ENCODE data around the gene KIFC3.
"Not testable (repeated sequence)": the region's sequence is repeated elsewhere in the genome, so short reads cannot be mapped to it uniquely, and the experiment has no call there.

KIFC3 gene

DNA sequence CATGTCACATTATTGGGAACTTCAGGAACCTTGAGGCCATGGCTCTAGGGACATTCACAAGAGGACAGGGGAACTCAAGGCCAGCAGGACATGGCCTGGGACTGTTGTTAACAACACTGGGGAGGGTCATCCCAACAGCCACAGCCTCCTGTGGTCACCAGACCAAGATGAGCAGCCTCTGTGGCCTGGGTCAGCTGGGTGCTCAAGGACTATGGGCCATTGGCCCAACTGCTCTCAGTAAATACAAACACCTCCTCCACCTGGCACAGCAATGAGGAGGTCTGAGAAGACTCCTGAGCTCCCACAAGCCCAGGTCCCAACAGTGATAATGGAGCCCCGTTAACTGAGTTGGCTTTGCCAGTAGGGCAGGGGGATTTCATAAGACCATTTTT lies 20.9 kb downstream of the KIFC3 start:
- Histone ChIP-seq H3K36me3 (ENCODE audit: control insufficient read depth in 4 of 4, insufficient read depth in 4 of 4, low read length in 3 of 4) (peaks cover 0 to 9% (median 4%) of the 10 kb centered on the region in 4 experiments), H3K27me3 (replicated peaks in 2 of 5; ENCODE audit: control insufficient read depth in 4 of 5, insufficient read depth in 5 of 5, low read length in 4 of 5) (no peaks in the 10 kb centered on the region), H3K4me1 (ENCODE audit: control extremely low read depth in 1 of 4, control insufficient read depth in 4 of 4, insufficient read depth in 4 of 4, low read length in 3 of 4) (no peaks in the 10 kb centered on the region), H3K27ac (ENCODE audit: insufficient read depth in 1 of 2, low read depth in 1 of 2, low read length in 2 of 2, poor library complexity in 1 of 2, severe bottlenecking in 2 of 2) (no peak overlapping the region), H3K4me3 (ENCODE audit: control insufficient read depth in 1 of 7, extremely low read depth in 1 of 7, insufficient read depth in 4 of 7, low read depth in 2 of 7, low read length in 6 of 7) (no peak overlapping the region), H3K9me3 (ENCODE audit: control extremely low read depth in 1 of 5, control insufficient read depth in 4 of 5, insufficient read depth in 2 of 5, low read depth in 1 of 5, low read length in 4 of 5) (no peaks in the 10 kb centered on the region)
- CTCF ChIA-PET = interaction anchor here (1.5 kb wide), 1 partner anchor 45 kb away, joined by 5 read pairs; the partner anchor contains the start of gene KATNB1
- POLR2A ChIA-PET = interaction anchor here (0.5 kb wide), 1 partner anchor 12 kb away, joined by 3 read pairs; no protein-coding TSS in a partner anchor
- no CpG with 5 or more reads among the region's 1 CpG for WGBS (ENCODE audit: insufficient coverage)
- no peak for DNase-seq

DNA sequence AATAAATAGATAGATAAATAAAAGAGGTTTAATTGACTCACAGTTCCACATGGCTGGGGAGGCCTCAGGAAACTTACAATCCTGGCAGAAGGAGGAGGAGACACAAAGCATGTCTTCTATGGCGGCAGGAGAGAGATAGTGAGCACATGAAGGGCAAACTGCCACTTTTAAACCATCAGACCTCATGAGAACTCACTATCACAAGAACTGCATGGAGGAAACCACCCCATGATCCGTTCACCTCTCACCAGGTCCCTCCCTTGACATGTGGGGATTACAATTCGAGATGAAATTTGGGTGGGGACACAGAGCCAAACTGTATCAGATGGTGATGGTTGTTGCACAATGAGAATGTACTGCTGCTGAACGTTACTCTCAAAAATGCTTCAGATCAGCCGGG lies 22.5 kb downstream of the KIFC3 start:
- H3K27ac ChIP-seq (ENCODE audit: insufficient read depth in 1 of 2, low read depth in 1 of 2, low read length in 2 of 2, poor library complexity in 1 of 2, severe bottlenecking in 2 of 2); CTCF ChIA-PET; H3K4me3 ChIP-seq (ENCODE audit: control insufficient read depth in 1 of 7, extremely low read depth in 1 of 7, insufficient read depth in 4 of 7, low read depth in 2 of 7, low read length in 6 of 7); H3K4me1 ChIP-seq (ENCODE audit: control extremely low read depth in 1 of 4, control insufficient read depth in 4 of 4, insufficient read depth in 4 of 4, low read length in 3 of 4); H3K9me3 ChIP-seq (ENCODE audit: control extremely low read depth in 1 of 5, control insufficient read depth in 4 of 5, insufficient read depth in 2 of 5, low read depth in 1 of 5, low read length in 4 of 5); DNase-seq; POLR2A ChIA-PET; H3K27me3 ChIP-seq (replicated peaks in 2 of 5; ENCODE audit: control insufficient read depth in 4 of 5, insufficient read depth in 5 of 5, low read length in 4 of 5): not testable (repeated sequence)
- WGBS (ENCODE audit: insufficient coverage) = 84% methylated on average over 2 of the region's 5 CpGs
- H3K36me3 ChIP-seq (ENCODE audit: control insufficient read depth in 4 of 4, insufficient read depth in 4 of 4, low read length in 3 of 4) = peaks cover 2 to 18% (median 4%) of the 10 kb centered on the region in 4 experiments

DNA sequence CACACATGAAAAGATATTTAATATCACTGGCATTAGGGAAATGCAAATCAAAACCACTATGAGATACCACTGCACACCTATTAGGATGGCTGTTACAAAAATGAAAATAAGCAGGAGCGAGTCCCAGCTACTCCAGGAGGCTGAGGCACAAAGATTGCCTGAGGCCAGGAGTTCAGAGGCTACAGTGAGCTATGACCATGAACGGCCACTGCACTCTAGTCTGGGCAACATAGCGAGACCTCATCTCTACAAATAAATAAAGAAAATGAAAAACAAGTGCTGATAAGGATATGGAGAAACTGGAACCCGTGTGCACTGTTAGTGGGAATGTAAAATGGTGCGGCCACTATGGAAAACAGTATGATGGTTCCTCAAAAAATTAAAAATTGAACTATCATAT lies 23.6 kb downstream of the KIFC3 start:
- no peak for DNase-seq
- Histone ChIP-seq H3K4me1 (ENCODE audit: control extremely low read depth in 1 of 4, control insufficient read depth in 4 of 4, insufficient read depth in 4 of 4, low read length in 3 of 4) (peaks cover 0 to 7% (median 0%) of the 10 kb centered on the region in 4 experiments), H3K36me3 (ENCODE audit: control insufficient read depth in 4 of 4, insufficient read depth in 4 of 4, low read length in 3 of 4) (peaks cover 2 to 18% (median 2%) of the 10 kb centered on the region in 4 experiments), H3K27ac (ENCODE audit: insufficient read depth in 1 of 2, low read depth in 1 of 2, low read length in 2 of 2, poor library complexity in 1 of 2, severe bottlenecking in 2 of 2) (no peak overlapping the region), H3K9me3 (ENCODE audit: control extremely low read depth in 1 of 5, control insufficient read depth in 4 of 5, insufficient read depth in 2 of 5, low read depth in 1 of 5, low read length in 4 of 5) (no peaks in the 10 kb centered on the region), H3K27me3 (replicated peaks in 2 of 5; ENCODE audit: control insufficient read depth in 4 of 5, insufficient read depth in 5 of 5, low read length in 4 of 5) (no peaks in the 10 kb centered on the region), H3K4me3 (ENCODE audit: control insufficient read depth in 1 of 7, extremely low read depth in 1 of 7, insufficient read depth in 4 of 7, low read depth in 2 of 7, low read length in 6 of 7) (no peak overlapping the region)
- CTCF ChIA-PET = interaction anchor here (1.2 to 1.4 kb wide), 2 partner anchors 21 to 122 kb away, joined by 3 read pairs; no protein-coding TSS in a partner anchor
- 100% methylated on average over 2 of the region's 5 CpGs for WGBS (ENCODE audit: insufficient coverage)
- POLR2A ChIA-PET = no interaction called here

DNA sequence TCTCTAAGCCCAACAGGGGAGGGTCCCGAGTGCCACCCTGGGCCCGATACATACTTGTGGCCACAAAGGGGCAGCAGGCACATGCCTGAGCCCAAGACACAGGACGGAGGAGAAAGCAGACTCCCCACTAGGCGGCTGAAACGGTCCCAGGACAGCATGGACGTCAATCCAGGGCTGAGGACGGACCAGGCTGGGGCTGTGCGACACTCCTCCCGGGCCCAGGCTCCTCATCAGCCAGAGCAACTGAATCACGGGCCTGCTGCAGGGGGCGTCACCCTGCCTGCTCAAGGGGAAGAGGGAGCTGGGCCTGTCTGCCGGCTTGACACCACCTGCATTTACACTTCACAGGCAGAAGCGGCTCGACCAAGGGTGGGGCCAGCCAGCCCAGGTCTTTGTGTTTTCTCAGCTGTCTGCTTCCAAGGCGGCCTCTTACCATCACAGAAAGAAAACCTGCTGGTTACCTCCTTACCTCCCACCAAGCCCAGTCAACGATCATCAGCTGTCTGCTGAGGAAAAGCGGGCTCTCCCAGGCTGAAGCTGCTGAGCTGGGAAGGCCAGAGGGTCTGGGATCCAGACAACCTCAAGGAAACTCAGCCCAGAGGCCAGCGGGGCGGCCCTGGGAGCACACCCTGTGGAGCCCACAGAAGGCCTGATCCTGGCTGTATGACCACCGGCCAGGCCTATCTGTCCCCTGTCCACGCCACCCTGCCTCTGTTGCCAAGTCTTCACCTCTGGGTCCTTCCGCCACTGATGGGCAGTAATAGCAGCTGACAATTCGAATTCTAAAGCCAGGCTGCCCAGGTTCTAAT lies 26.4 kb downstream of the KIFC3 start:
- WGBS (ENCODE audit: insufficient coverage) = 94% methylated on average over 16 of the region's 23 CpGs
- Histone ChIP-seq H3K9me3 (ENCODE audit: control extremely low read depth in 1 of 5, control insufficient read depth in 4 of 5, insufficient read depth in 2 of 5, low read depth in 1 of 5, low read length in 4 of 5) (no peaks in the 10 kb centered on the region), H3K4me3 (ENCODE audit: control insufficient read depth in 1 of 7, extremely low read depth in 1 of 7, insufficient read depth in 4 of 7, low read depth in 2 of 7, low read length in 6 of 7) (no peak overlapping the region), H3K27ac (ENCODE audit: insufficient read depth in 1 of 2, low read depth in 1 of 2, low read length in 2 of 2, poor library complexity in 1 of 2, severe bottlenecking in 2 of 2) (no peak overlapping the region), H3K4me1 (ENCODE audit: control extremely low read depth in 1 of 4, control insufficient read depth in 4 of 4, insufficient read depth in 4 of 4, low read length in 3 of 4) (peaks cover 0 to 7% (median 0%) of the 10 kb centered on the region in 4 experiments), H3K27me3 (replicated peaks in 2 of 5; ENCODE audit: control insufficient read depth in 4 of 5, insufficient read depth in 5 of 5, low read length in 4 of 5) (no peaks in the 10 kb centered on the region), H3K36me3 (ENCODE audit: control insufficient read depth in 4 of 4, insufficient read depth in 4 of 4, low read length in 3 of 4) (peaks cover 2 to 25% (median 3%) of the 10 kb centered on the region in 4 experiments)
- ChIA-PET POLR2A (no interaction called here), CTCF (interaction anchor here (1.0 to 1.7 kb wide), 5 partner anchors 8 to 22 kb away, joined by 3 to 5 read pairs (median 3); no protein-coding TSS in a partner anchor)
- no peak for DNase-seq

DNA sequence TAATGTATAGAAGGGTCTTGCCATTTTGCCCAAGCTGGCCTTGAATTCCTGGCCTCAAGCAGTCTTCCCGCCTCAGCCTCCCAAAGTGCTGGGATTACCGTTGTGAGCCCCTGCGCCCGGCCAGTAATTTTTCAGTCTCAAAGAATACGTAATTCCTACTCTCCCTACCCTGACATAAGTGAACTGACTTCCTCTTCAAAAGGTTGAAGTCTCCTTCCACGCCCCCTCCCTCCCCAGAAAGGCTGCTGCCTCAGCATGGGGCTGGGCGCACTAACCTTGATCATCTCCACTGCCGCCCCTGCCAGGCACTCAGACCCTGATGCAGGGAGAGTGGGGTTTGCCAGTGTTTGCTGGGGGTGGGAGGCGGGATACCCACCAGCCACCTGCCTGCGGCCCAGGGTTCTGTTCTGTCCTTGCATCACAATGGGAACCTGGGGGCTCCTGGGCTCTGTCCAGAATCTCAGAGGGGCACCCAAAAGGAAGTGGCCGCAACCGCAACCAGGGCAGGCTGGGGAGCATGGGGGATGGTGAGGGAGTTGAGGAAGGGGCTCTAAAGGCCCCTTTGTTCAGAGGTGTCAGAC lies 27.5 kb downstream of the KIFC3 start:
- ChIA-PET CTCF (interaction anchor here (1.1 to 1.7 kb wide), 3 partner anchors 9 to 23 kb away, joined by 3 read pairs; no protein-coding TSS in a partner anchor), POLR2A (no interaction called here)
- Histone ChIP-seq H3K9me3 (ENCODE audit: control extremely low read depth in 1 of 5, control insufficient read depth in 4 of 5, insufficient read depth in 2 of 5, low read depth in 1 of 5, low read length in 4 of 5) (no peaks in the 10 kb centered on the region), H3K36me3 (ENCODE audit: control insufficient read depth in 4 of 4, insufficient read depth in 4 of 4, low read length in 3 of 4) (peaks cover 2 to 34% (median 9%) of the 10 kb centered on the region in 4 experiments), H3K4me1 (ENCODE audit: control extremely low read depth in 1 of 4, control insufficient read depth in 4 of 4, insufficient read depth in 4 of 4, low read length in 3 of 4) (peaks cover 0 to 7% (median 0%) of the 10 kb centered on the region in 4 experiments), H3K27ac (ENCODE audit: insufficient read depth in 1 of 2, low read depth in 1 of 2, low read length in 2 of 2, poor library complexity in 1 of 2, severe bottlenecking in 2 of 2) (no peak overlapping the region), H3K4me3 (ENCODE audit: control insufficient read depth in 1 of 7, extremely low read depth in 1 of 7, insufficient read depth in 4 of 7, low read depth in 2 of 7, low read length in 6 of 7) (no peak overlapping the region), H3K27me3 (replicated peaks in 2 of 5; ENCODE audit: control insufficient read depth in 4 of 5, insufficient read depth in 5 of 5, low read length in 4 of 5) (no peaks in the 10 kb centered on the region)
- no peak for DNase-seq
- 96% methylated on average over 10 of the region's 12 CpGs for WGBS (ENCODE audit: insufficient coverage)

DNA sequence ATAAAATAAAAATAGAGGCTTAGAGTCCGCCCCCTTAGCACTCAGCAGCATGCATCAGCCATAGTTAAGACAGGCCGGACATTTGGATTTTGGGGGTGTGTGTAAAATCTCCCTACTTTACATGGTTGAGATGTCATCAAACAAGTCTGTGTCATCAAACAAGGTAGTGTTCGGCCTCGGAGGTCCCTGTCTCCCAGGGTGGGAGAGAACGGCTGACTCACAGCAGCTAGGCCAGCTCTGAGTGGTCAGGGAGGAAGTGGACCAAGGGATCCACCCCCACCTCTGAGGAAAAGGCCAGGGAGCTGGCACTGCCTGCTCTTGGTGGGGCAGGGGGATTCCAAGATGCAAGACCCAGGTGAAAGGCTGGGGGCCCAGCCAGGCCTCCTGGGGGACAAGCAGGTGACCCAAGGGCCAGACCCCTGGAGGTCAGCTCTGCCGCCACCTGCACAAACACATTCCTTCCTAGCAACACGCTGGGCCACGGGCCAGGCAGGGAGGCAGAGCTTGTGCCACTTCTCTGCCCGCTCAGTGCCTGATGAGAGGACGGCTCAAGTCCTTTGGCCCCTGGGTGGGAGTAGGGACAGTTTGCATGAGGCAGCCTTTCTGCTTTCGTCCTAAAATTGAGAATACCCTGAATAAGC lies 28.5 kb downstream of the KIFC3 start:
- Histone ChIP-seq H3K4me1 (ENCODE audit: control extremely low read depth in 1 of 4, control insufficient read depth in 4 of 4, insufficient read depth in 4 of 4, low read length in 3 of 4) (peaks cover 0 to 7% (median 0%) of the 10 kb centered on the region in 4 experiments), H3K27me3 (replicated peaks in 2 of 5; ENCODE audit: control insufficient read depth in 4 of 5, insufficient read depth in 5 of 5, low read length in 4 of 5) (no peaks in the 10 kb centered on the region), H3K9me3 (ENCODE audit: control extremely low read depth in 1 of 5, control insufficient read depth in 4 of 5, insufficient read depth in 2 of 5, low read depth in 1 of 5, low read length in 4 of 5) (no peaks in the 10 kb centered on the region), H3K36me3 (ENCODE audit: control insufficient read depth in 4 of 4, insufficient read depth in 4 of 4, low read length in 3 of 4) (peaks cover 0 to 36% (median 13%) of the 10 kb centered on the region in 4 experiments), H3K27ac (ENCODE audit: insufficient read depth in 1 of 2, low read depth in 1 of 2, low read length in 2 of 2, poor library complexity in 1 of 2, severe bottlenecking in 2 of 2) (no peak overlapping the region), H3K4me3 (ENCODE audit: control insufficient read depth in 1 of 7, extremely low read depth in 1 of 7, insufficient read depth in 4 of 7, low read depth in 2 of 7, low read length in 6 of 7) (no peak overlapping the region)
- WGBS (ENCODE audit: insufficient coverage) = 100% methylated on average over 5 of the region's 11 CpGs
- POLR2A ChIA-PET = no interaction called here
- CTCF ChIA-PET = interaction anchor here (1.4 to 2.0 kb wide), 3 partner anchors 12 to 21 kb away, joined by 3 to 7 read pairs (median 5); no protein-coding TSS in a partner anchor
- no peak for DNase-seq
